ENCODE measurements around the gene KRTAP4-7.
"Not testable (repeated sequence)": the region's sequence is repeated elsewhere in the genome, so short reads cannot be mapped to it uniquely, and the experiment has no call there.

KRTAP4-7 gene

GRCh38 chr17:41061964-41062363 lies 22.0 kb upstream of the KRTAP4-7 start:
- peak; percentile 87 for DNase-seq (ENCODE audit: low read depth)
- no peak for TF ChIP-seq CTCF (conservative IDR thresholded peaks at IDR 0.05; ENCODE audit: low read depth, low read length)
- no peak overlapping the region for H3K4me3 ChIP-seq (ENCODE audit: low read length)

- TF ChIP-seq CTCF (conservative IDR thresholded peaks at IDR 0.05; ENCODE audit: low read depth, low read length) = no peak
- no peak overlapping the region for H3K4me3 ChIP-seq (ENCODE audit: low read length)
- no peak for DNase-seq (ENCODE audit: low read depth)
Measured at GRCh38 chr17:41063449-41063848, 20.5 kb upstream of the KRTAP4-7 start.

- no peak for DNase-seq (ENCODE audit: low read depth)
- no peak overlapping the region for H3K4me3 ChIP-seq (ENCODE audit: low read length)
- no peak for TF ChIP-seq CTCF (conservative IDR thresholded peaks at IDR 0.05; ENCODE audit: low read depth, low read length)
Measured at GRCh38 chr17:41064301-41064700, 19.6 kb upstream of the KRTAP4-7 start.

GRCh38 chr17:41065016-41065689 lies 18.8 kb upstream of the KRTAP4-7 start:
- not testable (repeated sequence) for H3K4me3 ChIP-seq (ENCODE audit: low read length); DNase-seq (ENCODE audit: low read depth)

GRCh38 chr17:41065829-41066624 lies 17.9 kb upstream of the KRTAP4-7 start, which contains the start of gene KRTAP2-4:
Gene KRTAP2-4 (minus strand): TSS chr17:41065879. CDS start chr17:41065845, 34 bp downstream.
- no peak for TF ChIP-seq CTCF (conservative IDR thresholded peaks at IDR 0.05; ENCODE audit: low read depth, low read length)
- no peak for DNase-seq (ENCODE audit: low read depth)
- no peak within 1 kb of the TSS for H3K4me3 ChIP-seq (ENCODE audit: low read length)

- TF ChIP-seq CTCF (conservative IDR thresholded peaks at IDR 0.05; ENCODE audit: low read depth, low read length) = no peak
- no peak for DNase-seq (ENCODE audit: low read depth)
Measured at GRCh38 chr17:41067281-41067680, 16.7 kb upstream of the KRTAP4-7 start.

GRCh38 chr17:41069031-41069430 lies 14.9 kb upstream of the KRTAP4-7 start:
- no peak overlapping the region for H3K4me3 ChIP-seq (ENCODE audit: low read length)
- no peak for DNase-seq (ENCODE audit: low read depth)
- no peak for TF ChIP-seq CTCF (conservative IDR thresholded peaks at IDR 0.05; ENCODE audit: low read depth, low read length)

More at GRCh38 chr17:41067281-41067680, 16.7 kb upstream of the KRTAP4-7 start:
- H3K4me3 ChIP-seq (ENCODE audit: low read length) = no peak overlapping the region

Data from retinal pigment epithelial cell (primary cell).